Psoas muscle (tissue), 8 donors: ENCODE data around the gene KCNAB1. TPM values are rescaled to one million over a fixed set of nuclear protein-coding genes. Genes with fewer than 3 reads are reported as not detected.
"Not testable (repeated sequence)": the region's sequence is repeated elsewhere in the genome, so short reads cannot be mapped to it uniquely, and the experiment has no call there.

Experiments
- ATAC-seq, 4 donors: fragments of 200-7000 bp; cut with Tn5 transposase; one replicate each; pipeline ENCODE4 v1.9.1; 2020; ENCODE audit warnings: moderate library complexity in 3 of 4, mild to moderate bottlenecking in 2 of 4
- DNase-seq, 2 donors: peaks; one replicate each; pipeline ENCODE4 v3.0.0-alpha.2; 2020
- H3K27ac ChIP-seq: fragments of 200-600 bp; one replicate; pipeline ENCODE4 v1.8.0; 2022
- H3K27me3 ChIP-seq, 3 donors: fragments of 200-600 bp in 1 of 3; one replicate each; pipeline versions ENCODE4 v1.6.1 to v1.8.0; 2013 to 2022; ENCODE audit warnings: low read length in 2 of 3, mild to moderate bottlenecking in 2 of 3, moderate library complexity in 1 of 3; ENCODE audit not compliant: insufficient read depth in 3 of 3
- H3K36me3 ChIP-seq, 2 donors: fragments of 200-600 bp in 1 of 2; one replicate each; pipeline versions ENCODE4 v1.6.1 to v1.8.0; 2013 to 2022; ENCODE audit warnings: low read depth in 1 of 2, mild to moderate bottlenecking in 1 of 2, moderate library complexity in 1 of 2; ENCODE audit not compliant: insufficient read depth in 1 of 2
- H3K4me1 ChIP-seq: fragments of 200-600 bp; one replicate; pipeline ENCODE4 v1.8.0; 2022
- H3K4me3 ChIP-seq: fragments of 200-600 bp; one replicate; pipeline ENCODE4 v1.8.0; 2022; ENCODE audit warnings: mild to moderate bottlenecking
- H3K9me3 ChIP-seq: fragments of 200-600 bp; one replicate; pipeline ENCODE4 v1.8.0; 2022
- CTCF ChIP-seq: fragments of 200-600 bp; IDR thresholded peaks from one replicate; pipeline ENCODE4 v1.8.0; 2022; ENCODE audit warnings: antibody characterized with exemption
- WGBS, 3 donors: extraction: QIAGEN DNeasy Blood & Tissue Kit; methylation state at CpG; one replicate each; pipeline versions ENCODE4 v1.1.6 to v1.1.7; 2013; 5-methylcytosine and 5-hydroxymethylcytosine counted together
- intact Hi-C, 2 donors: fragments of 100-400 bp; cut with DNase I; formaldehyde crosslinking; loops; one replicate each; pipeline versions ENCODE4 v1.11.0 to v1.14.2; 2022
- polyA plus RNA-seq, 3 donors: library from polyadenylated mRNA; stranded (reverse); fragments of 200-250 nt; gene quantifications; one replicate each; pipeline ENCODE4 v1.2.3, GENCODE V29; 2013
- total RNA-seq, 4 donors: library from RNA; stranded (reverse); fragmentation: NEBNext Ultra II Directional in 2 of 4; extraction: Animal tissue kit (Norgen Biotek cat#: 25700) in 2 of 4; gene quantifications; one replicate each; pipeline versions ENCODE4 v1.2.1 to v1.2.4, GENCODE V29; 2021 to 2023
- donor health status: healthy with polysubstance abuse.
- donor health status: DM: no; HTN: no; CAD: no; lungs with moderate emphysema.
- donor health status: Bipolar disorder and iron deficiency.
- donor health status: healthy.
- donor health status: DM: yes; HTN: yes; CAD: no.
- donor health status: DM: no; HTN: no; CAD: no.
- donor health status: DM: no; HTN: no; CAD: no.
- donor health status: DM: yes; HTN: yes; CAD: no.

The KCNAB1 gene
- total and polyA plus RNA-seq, 7 donors = 0.66 to 3.1 (median 0.91) TPM

- Histone ChIP-seq H3K36me3 (no peaks in the 10 kb centered on the region), H3K9me3 (no peaks in the 10 kb centered on the region), H3K27me3 (peaks cover 0 to 2% (median 0%) of the 10 kb centered on the region in 3 donors), H3K4me1 (no peaks in the 10 kb centered on the region), H3K27ac (no peak overlapping the region), H3K4me3 (no peak overlapping the region)
- no peak for ATAC-seq
- no peak for DNase-seq
- intact Hi-C loops = loop anchor here (5.0 to 10.0 kb wide), 4 partner anchors 73 to 528 kb away; partner anchors contain the start of gene TIPARP (in 2 of the 2)
- no peak for TF ChIP-seq CTCF
- 29 to 59% (median 50%) methylated on average over 1 of the region's 1 CpG for WGBS, 3 donors
Observed at GRCh38 chr3:156559321-156559720, 438.9 kb downstream of the KCNAB1 start.

- DNase-seq (no peak), ATAC-seq (no peak)
- WGBS, 3 donors = 64 to 82% (median 70%) methylated on average over 2 of the region's 2 CpGs
Observed at GRCh38 chr3:156561533-156561932, 441.2 kb downstream of the KCNAB1 start.

GRCh38 chr3:156562486-156562885 lies 442.1 kb downstream of the KCNAB1 start:
- DNase-seq, H3K9me3 ChIP-seq, H3K4me1 ChIP-seq, ATAC-seq, H3K27me3 ChIP-seq, H3K27ac ChIP-seq, intact Hi-C loops, H3K36me3 ChIP-seq, H3K4me3 ChIP-seq: not testable (repeated sequence)
- 59 to 63% (median 62%) methylated on average over 8 of the region's 8 CpGs for WGBS, 3 donors

More at GRCh38 chr3:156561533-156561932, 441.2 kb downstream of the KCNAB1 start:
- no peaks in the 10 kb centered on the region for H3K4me1 ChIP-seq
- TF ChIP-seq CTCF = no peak
- intact Hi-C loops = no loop called here
- peaks cover 0 to 2% (median 0%) of the 10 kb centered on the region in 3 donors for H3K27me3 ChIP-seq
- no peak overlapping the region for H3K4me3 ChIP-seq
- H3K9me3 ChIP-seq = no peaks in the 10 kb centered on the region
- no peaks in the 10 kb centered on the region for H3K36me3 ChIP-seq
- H3K27ac ChIP-seq = no peak overlapping the region

- Histone ChIP-seq H3K9me3 (no peaks in the 10 kb centered on the region), H3K4me3 (no peak overlapping the region), H3K27ac (no peak overlapping the region), H3K27me3 (peaks cover 0 to 2% (median 0%) of the 10 kb centered on the region in 3 donors), H3K4me1 (no peaks in the 10 kb centered on the region), H3K36me3 (no peaks in the 10 kb centered on the region)
- DNase-seq (no peak), ATAC-seq (no peak)
- 59 to 70% (median 62%) methylated on average over 1 of the region's 1 CpG for WGBS, 3 donors
- no peak for TF ChIP-seq CTCF
- intact Hi-C loops = no loop called here
Observed at GRCh38 chr3:156563900-156564682, 443.7 kb downstream of the KCNAB1 start.

- H3K36me3 ChIP-seq, intact Hi-C loops, H3K9me3 ChIP-seq, DNase-seq, H3K27ac ChIP-seq, ATAC-seq, H3K27me3 ChIP-seq, H3K4me1 ChIP-seq, H3K4me3 ChIP-seq: not testable (repeated sequence)
- WGBS, 3 donors = 81 to 89% (median 87%) methylated on average over 8 of the region's 8 CpGs
Observed at GRCh38 chr3:156569016-156569415, 448.6 kb downstream of the KCNAB1 start.

- 73 to 79% (median 75%) methylated on average over 4 of the region's 4 CpGs for WGBS, 3 donors
- H3K4me3 ChIP-seq, H3K27me3 ChIP-seq, H3K36me3 ChIP-seq, ATAC-seq, H3K27ac ChIP-seq, H3K9me3 ChIP-seq, H3K4me1 ChIP-seq, DNase-seq, intact Hi-C loops: not testable (repeated sequence)
Observed at GRCh38 chr3:156569881-156570280, 449.5 kb downstream of the KCNAB1 start.
